GM19397 (cell line): ENCODE measurements around the gene BCAS3.

ENCODE experiments used
- ATAC-seq: cut with Tn5 transposase; IDR thresholded peaks from one replicate; pipeline ENCODE4 v1.9.1; 2021; ENCODE audit warnings: mild to moderate bottlenecking, moderate library complexity; ENCODE audit not compliant: unreplicated experiment

The BCAS3 gene

GRCh38 chr17:61212655-61213054, 535.0 kb downstream of the BCAS3 start:
- ATAC-seq: no peak

- no peak for ATAC-seq
These were observed 537.1 kb downstream of the BCAS3 start for GRCh38 chr17:61214753-61215152.

- ATAC-seq: no peak
These were observed 538.4 kb downstream of the BCAS3 start for GRCh38 chr17:61216066-61216465.

DNA sequence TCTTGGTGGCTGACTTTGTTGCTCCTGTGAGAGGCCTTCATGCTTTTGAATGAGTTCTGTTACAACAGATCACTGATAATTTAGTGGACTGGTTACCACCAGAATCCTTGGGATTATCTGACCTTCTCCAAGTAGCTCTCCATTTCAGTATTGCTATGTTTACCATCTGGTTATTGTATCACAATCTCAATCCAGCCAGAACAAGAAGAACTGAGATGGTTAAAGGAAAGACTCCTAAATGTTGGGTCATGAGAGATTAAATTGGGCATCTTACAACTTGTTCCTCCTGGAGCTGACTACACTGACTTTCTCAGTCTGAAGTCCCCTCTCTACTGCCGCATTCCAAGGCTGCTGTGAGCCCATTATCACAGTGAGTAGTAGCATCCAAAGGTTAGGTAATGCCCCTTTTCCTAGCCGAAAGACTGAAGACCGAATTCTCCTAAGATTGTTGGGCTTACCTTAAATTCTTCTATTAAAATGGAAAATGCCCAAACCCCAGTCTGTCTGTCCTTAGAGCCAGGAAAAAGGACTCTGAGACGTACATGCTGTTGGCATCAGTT, 540.3 kb downstream of the BCAS3 start:
- ATAC-seq: no peak

GRCh38 chr17:61218438-61218837, 540.8 kb downstream of the BCAS3 start:
- no peak for ATAC-seq

DNA sequence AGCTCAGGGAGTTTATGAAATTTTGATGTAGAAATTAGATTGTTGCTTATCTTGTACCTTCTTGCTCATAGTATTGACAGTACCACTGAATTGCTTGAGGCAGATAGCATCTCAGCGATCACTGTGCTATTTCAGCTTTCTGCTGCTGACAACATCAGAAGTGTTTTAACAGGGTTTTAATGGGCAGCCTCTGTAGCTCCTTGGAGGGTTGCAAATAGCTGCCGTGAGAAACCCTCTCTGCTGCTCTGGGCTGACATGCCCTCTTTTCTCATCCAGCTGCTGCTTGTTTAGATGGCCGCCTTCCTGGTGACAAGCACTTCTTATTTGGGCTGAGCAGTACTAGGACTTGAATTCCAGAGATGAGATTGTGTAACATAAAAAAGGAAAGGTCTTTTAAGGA, 541.8 kb downstream of the BCAS3 start:
- no peak for ATAC-seq

- no peak for ATAC-seq
These were observed 543.5 kb downstream of the BCAS3 start for GRCh38 chr17:61221181-61221580.

DNA sequence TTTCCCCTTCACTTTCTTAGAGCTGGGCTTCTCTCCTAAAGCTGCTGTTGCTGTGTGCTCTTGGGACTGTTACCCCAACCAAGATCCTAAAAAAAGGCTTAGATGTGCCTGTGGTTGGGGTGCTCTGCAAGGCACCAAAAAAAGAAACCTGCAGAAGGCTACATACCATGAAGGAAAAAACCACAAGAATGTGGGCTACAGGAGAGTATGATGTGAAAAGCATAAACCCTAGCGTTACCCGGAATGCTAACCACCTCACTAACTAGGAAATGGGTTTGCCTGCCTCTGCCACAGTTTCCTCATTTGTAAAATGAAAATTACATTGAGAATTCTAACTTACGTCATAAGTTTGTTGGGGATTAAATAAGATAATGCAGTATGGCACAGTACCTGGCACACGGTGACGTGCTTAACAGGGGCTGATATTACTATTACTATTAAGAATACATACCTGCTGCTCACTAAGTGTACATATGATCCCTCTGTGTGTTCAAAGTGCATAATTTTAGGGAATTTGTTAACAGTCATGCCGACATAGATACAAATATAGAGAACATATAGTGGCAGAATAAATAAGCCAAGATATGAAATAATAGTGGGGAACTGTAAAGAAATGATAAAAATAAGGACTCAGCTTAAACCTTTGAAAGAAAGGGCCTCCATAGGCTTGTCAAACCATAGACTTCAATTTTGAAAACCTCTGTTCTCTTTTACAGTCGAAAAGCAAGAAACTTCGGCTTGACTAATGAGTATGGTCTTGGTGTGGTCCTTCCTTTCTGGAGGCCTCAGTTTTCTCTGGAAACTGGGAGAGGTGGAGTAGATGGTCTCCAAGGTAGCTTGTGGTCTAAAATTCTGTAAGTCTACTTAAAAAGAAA, 544.2 kb downstream of the BCAS3 start:
- no peak for ATAC-seq

- ATAC-seq: no peak
These were observed 546.1 kb downstream of the BCAS3 start for GRCh38 chr17:61223725-61224124.

DNA sequence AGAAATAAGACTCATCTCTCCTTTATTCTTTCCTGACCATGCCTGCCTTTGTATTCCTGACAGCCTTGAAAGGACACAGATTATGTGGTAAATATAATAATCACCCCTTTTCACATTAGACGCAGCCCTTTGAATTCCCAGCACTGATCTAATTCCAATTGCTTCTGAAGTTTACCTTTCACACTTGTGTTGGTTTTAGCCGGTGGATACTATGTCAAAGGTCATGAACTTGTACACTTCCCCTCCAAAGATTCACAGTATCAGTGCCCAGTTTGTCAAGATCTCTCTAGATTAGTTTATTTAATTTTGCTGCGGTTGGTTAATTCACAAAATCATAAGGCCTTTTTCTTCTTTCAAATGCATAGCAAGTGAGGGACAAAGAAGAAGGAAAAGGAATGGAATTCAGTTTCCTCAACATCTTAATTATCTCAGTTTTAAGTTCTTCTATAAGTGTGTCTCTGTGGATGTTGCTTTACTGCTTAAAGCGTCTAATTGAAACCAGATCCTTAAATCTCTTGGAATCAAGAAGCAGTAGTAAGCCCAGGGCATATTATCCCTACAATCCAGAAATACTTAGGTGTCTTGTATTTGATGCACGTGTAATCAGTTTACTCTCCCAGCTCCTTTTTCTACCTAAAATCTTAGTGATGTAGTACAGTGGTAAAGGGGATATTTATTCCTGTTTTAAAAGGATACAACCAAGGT, 547.7 kb downstream of the BCAS3 start:
- ATAC-seq: no peak

GRCh38 chr17:61227866-61228265, 550.2 kb downstream of the BCAS3 start:
- ATAC-seq: no peak

- no peak for ATAC-seq
These were observed 552.8 kb downstream of the BCAS3 start for GRCh38 chr17:61230461-61230860.

DNA sequence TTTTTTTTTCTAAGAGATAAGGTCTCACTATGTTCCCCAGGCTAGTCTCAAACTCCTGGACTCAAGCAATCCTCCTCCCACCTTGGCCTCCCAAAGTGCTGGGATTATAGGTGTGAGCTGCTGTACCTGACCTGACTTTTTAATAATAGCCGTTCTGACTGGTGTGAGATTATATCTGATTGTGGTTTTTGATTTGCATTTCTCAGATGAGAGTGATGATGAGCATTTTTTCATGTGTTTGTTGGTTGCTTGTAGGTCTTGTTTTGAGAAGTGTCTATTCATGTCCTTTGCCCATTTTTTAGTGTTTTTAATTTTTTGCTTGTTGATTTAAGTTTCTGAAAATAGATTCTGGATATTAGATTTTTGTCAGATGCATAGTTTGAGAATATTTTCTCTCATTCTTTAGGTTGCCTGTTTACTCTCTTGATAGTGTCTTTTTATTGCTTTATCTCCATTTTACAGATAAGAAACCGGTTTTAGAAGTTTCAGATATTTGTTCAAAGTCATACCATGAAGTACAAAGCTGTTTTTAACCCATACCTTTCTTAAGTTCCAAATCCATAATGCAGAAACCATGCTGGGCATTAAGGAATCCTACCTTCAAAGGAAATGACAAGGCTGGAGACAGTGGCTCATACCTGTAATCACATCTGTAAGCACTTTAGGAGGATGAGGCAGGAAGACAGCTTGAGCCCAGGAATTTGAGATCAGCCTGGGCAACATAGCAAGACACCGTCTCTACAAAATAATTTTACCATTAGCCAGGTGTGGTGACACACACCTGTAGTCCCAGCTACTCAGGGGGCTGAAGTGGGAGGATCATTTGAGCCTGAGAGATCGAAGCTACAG, 553.5 kb downstream of the BCAS3 start:
- no peak for ATAC-seq

- no peak for ATAC-seq
These were observed 555.2 kb downstream of the BCAS3 start for GRCh38 chr17:61232871-61233270.

DNA sequence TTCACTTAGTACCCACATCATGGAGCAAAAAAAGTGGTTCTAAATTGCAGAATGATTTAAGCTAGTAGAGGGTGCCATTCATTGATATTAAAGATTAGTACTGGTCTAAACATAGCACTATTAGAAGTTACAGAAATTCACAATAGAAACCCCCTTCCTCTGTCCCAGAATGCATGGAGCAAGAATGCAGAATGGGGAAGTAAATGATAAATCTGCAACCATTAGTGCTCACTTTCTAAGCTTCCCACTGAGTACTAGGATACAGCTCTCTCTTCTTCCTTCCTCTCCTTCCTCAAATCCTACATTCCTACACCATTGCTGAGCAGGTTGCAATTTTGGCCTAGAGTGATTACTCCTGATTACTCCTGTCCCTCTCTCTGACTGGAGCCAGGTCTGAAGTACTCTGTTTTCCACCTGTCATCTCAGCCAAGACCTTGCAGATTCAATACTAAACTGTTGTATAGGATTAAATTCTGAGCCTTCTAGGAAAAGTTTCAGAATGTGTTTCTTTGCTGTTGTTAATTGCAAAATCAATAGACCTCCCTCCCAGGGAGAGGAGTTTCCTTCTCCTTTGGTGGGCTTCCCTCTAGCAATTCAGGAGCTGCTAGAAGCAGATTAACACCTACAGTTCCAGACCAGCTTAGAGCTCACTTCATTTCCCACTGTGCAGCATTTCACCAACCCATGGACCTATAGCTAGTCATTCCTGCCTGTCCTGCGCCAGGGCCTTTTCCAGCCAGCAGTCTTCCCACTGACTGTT, 556.5 kb downstream of the BCAS3 start:
- no peak for ATAC-seq

- no peak for ATAC-seq
These were observed 557.6 kb downstream of the BCAS3 start for GRCh38 chr17:61235001-61235826.

DNA sequence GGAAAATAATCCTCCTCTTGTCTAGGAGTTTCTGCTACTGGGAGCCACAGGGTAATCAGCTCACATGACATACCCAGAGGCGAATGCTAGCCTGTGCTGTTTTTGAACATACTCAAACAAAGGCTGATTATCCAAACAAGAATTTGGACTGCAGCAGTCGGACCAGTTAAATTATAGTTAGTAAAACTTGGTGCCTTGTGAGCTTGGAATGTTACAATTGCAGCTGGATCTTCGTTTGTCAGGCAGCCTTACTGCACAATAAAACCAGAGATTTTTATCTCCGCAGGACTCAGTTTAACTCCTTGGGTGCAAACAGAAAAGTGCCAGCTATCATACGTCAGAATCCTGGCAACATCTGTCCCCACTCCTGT, 558.2 kb downstream of the BCAS3 start:
- ATAC-seq: no peak

- no peak for ATAC-seq
These were observed 559.6 kb downstream of the BCAS3 start for GRCh38 chr17:61237275-61237674.

GRCh38 chr17:61238455-61238933, 560.8 kb downstream of the BCAS3 start:
- ATAC-seq: no peak
